HG03196 (cell line): ENCODE measurements around the gene CDK8.

Experiments
- ATAC-seq: cut with Tn5 transposase; IDR thresholded peaks from one replicate; pipeline ENCODE4 v1.9.1; 2021; ENCODE audit not compliant: unreplicated experiment

CDK8 gene

DNA sequence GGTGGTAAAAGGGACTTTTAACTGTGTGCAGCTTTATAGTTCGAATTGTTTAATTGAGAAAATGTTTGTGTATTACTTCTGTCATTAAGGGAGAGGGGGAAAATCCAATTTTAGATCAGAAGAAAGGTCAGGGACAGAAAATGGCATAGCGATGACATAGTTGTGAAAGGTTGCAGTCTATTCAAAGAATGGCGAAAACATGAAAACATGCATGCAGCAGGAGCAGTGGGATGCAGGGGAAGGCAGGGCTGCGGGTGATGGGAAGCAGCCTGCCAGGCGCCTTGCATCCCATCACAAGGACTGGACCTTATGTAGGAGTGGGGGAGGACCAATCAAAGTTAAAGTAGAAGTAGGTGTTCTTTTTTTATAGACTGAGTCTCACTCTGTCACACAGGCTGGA, 125.9 kb downstream of the CDK8 start:
- no peak for ATAC-seq

DNA sequence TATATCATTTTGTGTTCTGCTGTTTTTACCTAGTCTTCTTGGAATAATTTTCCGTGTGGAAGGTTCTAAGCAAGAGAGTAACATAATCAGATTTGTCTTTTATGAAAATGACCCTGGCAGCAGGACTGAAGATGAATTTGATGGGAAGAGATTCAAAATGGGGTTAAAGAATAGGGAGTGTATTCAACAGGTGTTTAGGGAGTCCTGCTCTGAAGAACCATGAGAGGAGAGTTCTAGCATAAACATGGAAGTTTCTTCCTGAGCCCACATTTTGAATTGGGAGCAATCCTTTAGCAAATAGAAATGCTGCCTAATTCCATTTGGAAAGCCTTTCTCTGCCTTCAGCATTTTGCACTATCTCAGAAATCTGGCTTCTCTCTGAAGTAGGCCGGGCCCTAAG, 127.0 kb downstream of the CDK8 start:
- no peak for ATAC-seq

DNA sequence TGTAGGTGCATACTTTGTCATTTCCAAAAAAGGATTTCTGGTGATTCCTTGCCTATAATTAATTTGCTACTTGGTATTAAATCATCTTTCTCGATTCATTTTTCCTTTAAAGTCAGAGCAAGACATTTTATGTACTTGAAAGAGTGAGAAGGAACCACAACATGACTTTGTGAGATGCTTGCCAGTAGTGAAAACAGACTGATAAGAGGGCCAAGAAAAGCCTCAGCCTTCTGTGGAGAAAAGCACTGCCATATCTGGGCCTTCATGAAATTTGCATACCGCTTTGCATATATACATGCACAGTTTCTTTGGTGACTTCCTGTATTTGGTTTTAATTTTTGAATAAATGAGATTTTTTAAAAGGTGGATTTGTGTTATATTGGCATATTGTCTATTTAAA, 128.4 kb downstream of the CDK8 start:
- ATAC-seq: no peak

DNA sequence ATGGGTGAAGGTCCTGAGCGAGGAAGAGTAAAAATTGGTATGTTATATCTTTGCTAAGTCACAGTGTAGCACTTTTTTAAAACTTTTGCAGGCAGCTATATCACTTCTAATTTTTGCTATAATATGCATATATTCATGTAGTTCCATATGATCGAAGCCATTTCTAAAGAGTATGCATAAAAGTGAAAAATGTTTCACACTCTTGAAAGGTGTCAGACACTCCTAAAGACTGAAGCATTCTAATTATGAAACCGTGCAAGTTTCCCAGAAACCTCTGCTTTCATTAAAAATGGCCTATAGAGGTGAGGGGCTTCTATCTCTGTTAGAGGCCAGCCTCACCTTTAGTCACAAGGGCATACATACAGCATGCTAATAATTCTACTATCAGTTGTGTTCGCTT, 128.9 kb downstream of the CDK8 start:
- ATAC-seq: no peak

DNA sequence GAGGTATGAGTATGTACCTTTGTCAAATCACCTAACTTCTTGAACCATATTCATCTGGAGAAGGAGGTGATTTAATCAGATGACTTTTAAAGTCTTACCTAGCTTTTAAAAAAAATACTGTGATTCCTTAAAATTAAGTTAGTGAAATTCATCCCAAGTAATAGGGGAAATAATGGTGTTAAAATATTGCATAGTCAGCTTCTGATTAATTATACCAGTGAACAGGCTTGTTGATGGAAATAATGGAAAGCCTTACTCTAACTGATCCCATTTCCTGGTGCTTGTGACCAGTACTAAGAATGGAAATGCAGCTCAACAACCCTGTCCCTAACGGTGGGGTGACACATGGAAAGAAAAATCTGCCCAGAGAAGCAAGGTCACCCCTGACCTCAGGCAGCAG, 130.7 kb downstream of the CDK8 start:
- no peak for ATAC-seq

DNA sequence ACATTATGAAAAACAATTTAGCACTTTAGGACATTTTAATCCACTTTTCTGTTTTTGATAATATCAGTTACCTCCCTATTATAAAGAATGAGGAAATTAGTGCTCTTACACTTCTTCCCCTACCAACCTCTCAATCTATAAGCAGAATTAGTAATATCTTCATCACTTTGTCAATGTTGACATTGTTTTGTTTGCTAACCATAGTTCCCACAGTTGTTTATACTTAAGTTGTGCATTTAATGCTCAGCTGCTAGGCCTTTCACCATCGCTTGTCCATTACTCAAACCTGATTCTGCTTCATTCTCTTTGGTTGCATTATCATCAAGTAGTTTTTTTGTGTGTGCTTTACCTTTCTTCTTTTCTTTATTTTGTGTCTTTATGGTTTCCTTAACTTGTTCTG, 132.1 kb downstream of the CDK8 start:
- ATAC-seq: no peak

DNA sequence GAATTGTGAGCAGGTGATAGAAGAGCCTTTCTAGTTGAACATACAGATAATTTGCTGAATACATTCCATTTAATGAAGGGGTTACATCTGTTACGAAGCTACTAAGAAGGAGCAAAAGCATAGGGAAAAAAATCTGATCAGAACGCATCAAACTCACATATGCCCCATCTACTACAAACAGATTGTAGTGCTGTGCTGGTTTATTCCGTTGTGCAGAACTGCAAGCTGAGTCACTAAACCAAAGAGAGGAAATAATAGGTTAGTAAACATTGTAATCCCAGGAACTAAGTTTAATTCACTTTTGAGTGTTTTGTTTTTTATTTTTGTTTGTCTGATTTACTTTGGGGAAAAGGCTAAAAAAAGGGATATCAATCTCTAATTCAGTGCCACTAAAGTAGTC, 136.3 kb downstream of the CDK8 start:
- no peak for ATAC-seq

DNA sequence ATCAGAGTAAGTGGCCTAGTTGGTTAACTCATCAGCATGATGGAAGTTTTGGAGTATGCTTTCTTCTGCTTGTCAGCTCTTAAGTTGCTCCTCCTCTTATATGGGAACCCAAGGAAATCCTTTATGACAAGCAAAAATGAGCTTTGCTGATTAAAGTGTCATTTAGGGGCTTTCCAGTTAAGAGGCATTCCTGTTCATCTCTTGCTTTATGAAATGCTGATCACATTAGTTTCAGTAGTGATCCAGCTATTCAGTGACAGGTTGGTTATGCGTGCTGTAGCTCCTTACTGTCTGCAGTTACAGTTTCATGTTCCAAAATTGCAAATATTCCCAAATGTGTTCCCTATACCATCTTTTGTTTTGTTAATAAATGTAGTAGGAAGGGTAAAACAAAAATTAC, 146.6 kb downstream of the CDK8 start:
- no peak for ATAC-seq

DNA sequence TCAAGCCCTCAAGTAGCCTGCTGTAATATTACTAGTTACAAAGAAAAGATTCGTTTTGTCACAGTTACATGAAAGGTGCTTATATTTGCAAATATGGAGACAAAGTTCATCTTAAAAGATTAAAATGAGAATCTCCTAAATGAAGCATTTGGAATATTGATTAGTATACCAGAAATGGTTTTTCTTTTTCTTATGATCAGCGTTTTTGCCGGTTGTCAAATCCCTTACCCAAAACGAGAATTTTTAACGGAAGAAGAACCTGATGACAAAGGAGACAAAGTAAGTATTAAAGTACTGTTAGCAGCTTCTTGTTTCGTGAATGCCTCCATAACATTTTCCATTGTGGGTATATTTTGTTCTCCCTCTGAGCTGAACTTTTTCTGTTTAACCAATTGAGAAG, 147.1 kb downstream of the CDK8 start:
- ATAC-seq: no peak

DNA sequence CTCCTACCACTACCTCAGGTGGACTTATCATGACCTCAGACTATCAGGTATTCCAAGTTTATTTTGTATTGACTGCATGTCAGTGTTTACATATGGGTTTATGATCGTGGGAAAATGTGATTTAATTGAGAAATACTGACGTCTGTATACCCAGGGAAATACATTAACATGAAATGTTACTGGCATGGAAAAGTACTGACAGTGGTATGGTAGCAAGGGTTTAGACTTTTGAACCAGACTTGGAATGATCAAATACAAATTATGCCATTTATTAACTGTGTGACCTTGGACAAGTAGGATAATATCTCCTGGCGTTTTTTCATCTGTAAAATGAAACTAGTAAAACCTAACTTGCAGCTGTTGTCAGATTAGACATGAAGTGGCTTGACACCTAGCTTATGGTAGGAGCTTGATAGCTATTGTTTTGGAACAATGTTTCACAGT, 147.7 kb downstream of the CDK8 start:
- ATAC-seq: no peak

DNA sequence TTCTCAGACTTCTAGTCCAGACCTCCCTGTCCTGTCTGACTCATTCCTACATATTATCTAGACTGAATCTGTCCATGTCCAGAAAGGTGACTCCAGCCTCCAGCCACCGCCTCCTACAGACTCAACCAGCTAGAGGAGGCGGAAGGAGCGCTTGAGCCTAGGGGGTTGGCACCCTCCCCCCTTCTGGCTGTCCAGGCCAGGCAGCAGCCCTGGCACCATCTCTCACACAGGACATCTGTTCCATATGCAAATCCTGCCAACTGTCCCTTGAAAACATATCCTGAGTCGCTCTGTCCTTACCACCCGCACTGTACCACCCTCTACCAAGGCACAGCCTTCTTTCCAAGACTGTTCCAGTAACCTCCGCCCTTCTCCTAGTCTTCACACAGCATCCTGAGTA, 152.9 kb downstream of the CDK8 start:
- no peak for ATAC-seq

DNA sequence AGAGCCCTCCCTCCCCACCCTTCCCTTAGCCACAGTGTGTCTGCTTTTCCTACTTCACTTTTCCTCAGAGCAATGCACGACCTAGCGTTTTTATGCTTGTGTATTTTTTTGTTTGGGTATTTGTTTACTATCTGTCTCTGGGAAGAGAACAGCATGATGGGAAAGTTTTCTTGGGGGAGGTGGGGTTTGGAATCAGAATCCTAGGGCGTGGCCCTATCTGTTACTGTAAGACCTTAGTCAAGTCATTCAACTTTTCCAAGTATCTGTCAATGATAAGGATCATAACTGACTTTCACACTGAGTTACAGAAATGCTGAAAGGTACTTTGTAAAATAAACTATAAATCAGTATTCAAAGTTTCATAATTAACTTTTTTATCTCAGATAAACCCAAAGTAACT, 157.3 kb downstream of the CDK8 start:
- no peak for ATAC-seq

DNA sequence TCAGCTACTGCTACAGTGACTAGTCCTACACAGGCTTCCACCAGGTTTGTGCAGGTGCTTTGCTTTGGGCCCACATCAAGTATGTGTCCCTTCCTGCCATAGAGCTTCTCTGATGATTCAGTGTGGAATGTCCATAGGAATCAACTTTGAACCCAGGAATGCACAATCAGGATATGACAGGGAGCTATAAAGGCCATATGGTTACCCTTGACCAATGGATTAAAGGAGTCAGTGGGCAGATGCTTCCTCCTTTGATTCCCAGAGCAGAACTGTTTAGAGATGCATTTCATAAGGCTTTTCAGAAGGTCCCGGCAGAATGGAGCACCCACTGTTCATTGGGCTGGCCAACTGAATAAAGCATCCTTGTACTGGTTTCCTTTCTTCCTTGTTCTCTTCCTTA, 158.3 kb downstream of the CDK8 start:
- no peak for ATAC-seq

DNA sequence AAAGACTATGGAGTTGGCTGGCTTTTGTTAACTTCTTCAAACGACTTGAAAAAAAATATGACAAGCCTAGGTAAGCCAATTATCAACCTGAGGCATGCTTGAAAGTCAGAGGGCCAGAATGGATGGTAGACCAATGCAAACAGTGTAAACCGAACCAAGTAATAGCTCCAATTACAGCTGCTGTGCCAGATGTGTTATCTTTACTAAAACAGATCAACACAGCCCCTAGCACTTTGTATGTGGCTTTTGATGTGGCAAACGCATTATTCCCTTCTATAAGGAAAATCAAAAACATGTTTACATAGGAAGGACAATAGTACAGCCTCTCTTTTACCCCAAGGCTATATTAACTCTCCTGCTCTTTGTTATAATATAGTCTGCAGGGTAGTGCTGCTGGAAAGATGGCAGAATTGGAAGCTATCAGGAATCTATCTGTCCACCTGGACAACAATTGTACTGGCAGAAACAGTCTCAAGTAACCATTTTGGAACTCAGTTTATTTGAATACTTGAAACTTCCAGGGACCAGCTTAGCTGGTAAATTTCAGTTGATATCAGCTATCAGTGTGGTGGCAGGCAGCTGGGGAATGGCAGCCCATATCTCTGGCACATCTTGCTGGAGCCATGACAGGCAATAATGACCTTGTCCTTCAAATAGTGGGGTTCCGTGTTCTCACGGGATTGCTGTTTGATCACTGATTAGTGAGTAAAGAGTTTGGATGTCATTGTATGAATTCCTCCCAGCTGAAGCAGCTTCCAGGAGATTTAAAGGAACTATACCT, 159.2 kb downstream of the CDK8 start:
- no peak for ATAC-seq

DNA sequence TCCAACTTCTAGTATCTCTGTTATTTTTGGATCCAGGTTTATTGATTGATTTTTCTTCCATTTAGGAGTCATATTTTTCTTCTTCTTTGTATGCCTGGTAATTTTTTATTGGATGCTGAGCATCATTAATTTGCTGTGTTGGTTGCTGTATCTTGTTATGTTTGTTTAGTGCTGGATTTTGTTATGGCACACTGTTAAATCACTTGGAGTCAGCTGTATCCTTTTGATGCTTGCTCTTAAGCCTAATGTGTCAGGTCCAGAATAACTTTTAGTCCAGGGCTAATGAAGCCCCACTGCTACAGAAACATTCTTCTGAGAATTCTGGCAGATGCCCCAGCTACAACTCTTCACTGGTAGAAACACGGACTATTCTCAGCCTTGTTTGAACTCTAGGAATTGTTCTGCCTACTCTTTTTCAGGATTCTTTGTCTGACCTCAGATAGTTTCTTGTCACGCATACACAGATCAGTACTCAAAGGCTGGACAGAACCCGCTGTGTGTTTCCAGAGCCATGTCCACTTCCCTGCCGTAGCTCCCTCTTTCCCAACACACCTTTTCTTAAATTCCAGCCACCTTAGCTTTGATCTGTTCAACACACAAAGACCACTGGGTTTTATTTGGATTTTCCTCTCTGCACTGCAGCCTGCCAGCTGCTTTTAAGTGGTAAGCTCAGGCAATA, 166.5 kb downstream of the CDK8 start:
- no peak for ATAC-seq

DNA sequence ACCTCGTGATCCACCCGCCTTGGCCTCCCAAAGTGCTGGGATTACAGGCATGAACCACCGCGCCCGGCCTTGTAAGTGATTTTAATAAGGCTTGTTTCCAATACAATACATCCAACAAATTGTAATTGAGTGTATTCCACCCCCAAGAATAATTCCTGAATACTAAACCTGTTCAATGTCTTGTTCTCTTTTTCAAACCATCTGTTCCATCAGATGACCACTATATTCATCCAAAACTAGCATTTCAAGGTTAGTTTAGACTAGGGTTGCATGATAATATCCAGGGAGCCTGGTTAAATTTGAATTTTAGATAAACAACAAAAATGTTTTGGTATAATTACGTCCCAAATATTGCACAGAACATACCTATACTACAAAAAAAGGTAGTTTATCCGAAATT, 168.1 kb downstream of the CDK8 start:
- no peak for ATAC-seq

DNA sequence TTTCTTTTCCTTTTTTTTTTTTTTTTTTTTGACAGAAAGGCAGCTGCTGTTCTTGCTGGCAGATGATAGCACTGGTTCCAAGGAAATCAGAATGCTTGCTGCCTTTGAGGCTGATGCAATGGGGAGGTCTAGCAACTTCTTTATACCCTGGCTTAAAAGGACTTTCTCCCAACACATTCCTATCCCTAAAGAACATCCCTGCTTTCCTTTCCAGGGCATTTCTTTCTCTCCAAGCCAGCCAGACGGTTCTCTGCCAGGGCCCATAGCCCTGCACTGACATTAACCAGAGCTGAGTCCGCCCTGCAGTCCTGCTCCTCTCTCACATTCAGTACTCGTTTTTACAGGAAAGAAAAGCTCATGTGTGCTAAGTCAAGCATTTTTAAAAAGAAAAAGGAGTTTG, 169.7 kb downstream of the CDK8 start:
- ATAC-seq: no peak

DNA sequence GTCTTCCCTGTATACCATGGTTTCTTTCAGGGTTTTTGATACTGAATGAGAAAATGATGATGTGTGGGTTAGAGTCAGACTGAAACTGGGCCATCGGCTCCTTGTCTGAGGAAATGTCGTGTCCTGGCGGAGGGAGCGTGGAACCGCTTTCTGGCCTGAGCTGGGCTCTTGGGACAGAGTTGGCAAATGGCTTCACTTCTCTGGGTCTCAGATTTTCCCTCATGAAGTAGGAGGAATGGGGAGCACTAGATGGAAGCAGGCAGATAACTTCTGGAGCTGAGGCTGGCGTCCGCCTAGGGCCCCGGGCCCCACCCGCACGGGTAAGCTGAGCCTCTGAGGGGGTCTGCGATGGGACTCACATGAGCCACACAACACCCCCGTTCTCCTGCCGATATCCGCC, 170.3 kb downstream of the CDK8 start:
- ATAC-seq: no peak

DNA sequence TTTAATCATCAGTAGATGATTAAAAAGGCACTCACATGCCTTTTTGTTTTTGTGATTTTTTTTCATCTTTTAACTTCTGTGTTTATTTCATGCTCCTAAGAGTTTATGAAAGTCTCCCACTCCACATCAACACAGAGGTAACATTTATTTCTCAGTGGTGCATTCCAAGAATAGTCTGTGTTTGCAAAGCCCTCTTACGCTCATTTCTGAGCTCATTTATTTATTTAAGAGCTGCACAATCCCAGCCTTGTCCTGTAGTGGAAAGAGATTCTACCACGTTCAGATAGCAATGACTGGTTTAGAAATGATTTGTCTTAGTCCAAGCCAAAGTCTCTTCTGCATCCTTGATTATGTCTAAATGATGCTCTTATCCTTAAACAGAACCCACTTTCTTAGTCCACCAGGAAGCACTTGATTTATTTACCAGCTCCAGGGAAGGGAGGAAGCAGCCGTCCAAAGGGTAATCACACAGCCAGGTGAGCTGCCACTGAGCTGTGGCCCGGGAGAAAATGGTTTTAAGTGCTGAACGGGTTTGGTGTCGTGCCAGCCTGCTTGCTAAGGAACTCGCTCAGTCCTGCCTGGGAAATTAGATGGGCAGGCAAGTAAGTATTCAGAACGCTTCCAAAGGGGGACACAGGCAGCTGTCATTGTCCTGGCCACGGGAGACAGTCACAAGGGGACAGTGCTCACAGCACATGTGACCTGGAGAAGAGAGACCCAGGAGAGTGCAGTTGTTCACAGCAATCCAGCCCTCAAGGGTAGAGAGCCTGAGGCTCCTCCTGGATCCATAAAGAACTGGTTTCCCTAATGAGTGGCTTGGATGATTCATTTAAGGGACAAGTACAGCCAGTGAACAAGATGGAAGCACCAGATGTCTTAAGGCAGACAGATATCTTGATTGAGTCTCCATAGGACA, 171.8 kb downstream of the CDK8 start:
- ATAC-seq: no peak

DNA sequence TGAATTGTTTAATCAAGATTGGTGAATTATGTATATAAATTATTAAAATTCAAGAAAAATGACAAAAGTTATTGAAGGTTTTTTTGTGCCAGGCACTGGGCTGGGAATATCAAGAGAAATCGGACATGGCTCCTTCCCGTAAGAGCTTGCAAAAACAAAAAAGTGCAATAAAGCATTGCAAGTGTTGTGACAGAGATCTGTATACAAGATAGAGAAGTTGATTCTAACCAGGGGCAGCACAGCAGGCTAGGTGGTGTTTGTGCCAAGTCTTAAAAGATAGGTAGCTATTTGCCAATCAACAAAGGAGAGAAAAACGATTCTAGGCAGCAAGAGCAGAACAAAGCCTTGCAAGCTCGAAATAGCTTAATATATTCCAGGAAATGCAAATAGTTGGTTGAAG, 179.8 kb downstream of the CDK8 start:
- ATAC-seq: no peak

DNA sequence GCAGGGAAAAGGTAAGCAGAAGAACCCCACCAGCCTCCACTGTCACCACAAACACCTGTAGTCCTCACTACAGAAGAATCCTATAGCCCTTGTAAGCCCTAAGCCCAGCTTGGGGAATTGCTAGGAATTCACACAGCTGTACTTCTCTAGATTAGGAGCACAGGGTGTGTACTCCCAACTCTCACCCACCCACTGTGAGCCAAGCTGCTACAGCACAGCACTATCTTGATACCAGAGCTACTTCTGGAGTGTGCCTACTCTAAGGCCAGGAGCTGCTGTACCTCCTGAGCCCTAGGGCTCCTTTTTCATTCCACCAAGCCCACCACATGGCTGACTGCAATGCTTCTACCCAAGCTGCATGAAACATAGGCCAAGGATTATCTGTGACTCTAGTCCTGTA, 181.2 kb downstream of the CDK8 start:
- no peak for ATAC-seq

DNA sequence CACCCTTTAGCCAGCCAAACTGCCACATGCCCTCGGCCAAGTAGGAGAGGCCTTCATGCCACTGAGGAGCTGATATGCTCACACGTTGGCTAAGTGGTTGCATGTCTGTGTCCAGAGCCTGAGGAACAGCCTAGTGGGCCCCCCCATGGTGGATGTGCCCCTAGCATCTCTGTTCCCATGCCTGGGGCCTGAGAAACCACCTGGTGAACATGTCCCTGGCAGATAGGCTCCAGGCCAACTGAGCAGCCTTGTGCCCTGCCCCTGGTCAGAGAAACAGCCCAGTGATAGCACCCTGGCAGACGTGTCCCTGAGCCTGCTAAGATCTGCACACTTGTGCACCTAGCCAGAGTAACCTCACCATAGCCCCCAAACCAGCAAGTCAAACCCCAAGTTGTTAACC, 181.7 kb downstream of the CDK8 start:
- no peak for ATAC-seq
